ENCODE results near the gene RBM6. TPM values are rescaled to one million over a fixed set of nuclear protein-coding genes. Genes with fewer than 3 reads are reported as not detected.

RBM6 gene
- total and polyA plus RNA-seq, 9 of the 15 experiments (the other 6 are each of a cell fraction or from before 2014, with no cell fraction given) = 19.9 to 82.2 (median 57.8) TPM

DNA sequence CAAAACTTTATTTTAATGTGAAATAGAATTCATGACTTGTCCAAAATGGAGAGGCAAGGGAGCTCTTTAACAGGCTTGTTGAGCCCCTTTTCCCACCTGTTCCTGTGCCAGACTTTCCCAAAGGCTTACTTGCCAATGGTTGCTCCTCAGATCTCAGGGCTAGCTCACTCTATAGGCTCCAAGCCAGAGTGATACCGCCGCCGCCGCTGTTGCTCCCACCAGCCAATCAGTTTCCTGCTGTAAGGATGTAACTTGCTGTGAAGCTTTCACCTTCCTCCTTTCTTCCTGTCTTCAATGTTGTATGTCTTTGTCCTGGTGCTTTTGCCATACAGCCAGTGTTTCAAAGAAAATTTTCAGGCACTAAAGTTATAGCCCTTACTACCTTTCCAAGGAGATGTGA is 107.5 kb downstream of the RBM6 start:
- Histone ChIP-seq H3K27me3 (ENCODE audit: control insufficient read depth in 2 of 2, insufficient read depth in 2 of 2, low read length in 2 of 2) (no peaks in the 10 kb centered on the region), H3K4me2 (ENCODE audit: insufficient read depth, low read length) (no peak overlapping the region), H3K9me1 (ENCODE audit: control insufficient read depth, insufficient read depth, low read length) (no peaks in the 10 kb centered on the region), H3K36me3 (ENCODE audit: control insufficient read depth, insufficient read depth, low read length) (peaks cover 40% of the 10 kb centered on the region; the same call in 2 of the 3 replicates), H3K9me3 (replicated peaks; ENCODE audit: control insufficient read depth, insufficient read depth, low read depth, low read length) (no peaks in the 10 kb centered on the region), H3K4me3 (no peak overlapping the region), H3K27ac (ENCODE audit: extremely low read depth, low read depth, low read length) (no peak overlapping the region), H3K4me1 (replicated peaks in 1 of 2; ENCODE audit: control insufficient read depth in 2 of 2, insufficient read depth in 2 of 2, low read length in 2 of 2) (no peaks in the 10 kb centered on the region; a peak in 1 of 5 replicates), H3K9ac (ENCODE audit: insufficient read depth in 1 of 2, low read depth in 2 of 2, low read length in 2 of 2) (no peak overlapping the region), H3K79me2 (ENCODE audit: control insufficient read depth, insufficient read depth, low read length) (no peaks in the 10 kb centered on the region), H2AFZ (ENCODE audit: low read depth, low read length) (no peak overlapping the region), H4K20me1 (replicated peaks; ENCODE audit: control insufficient read depth, insufficient read depth, low read length) (no peaks in the 10 kb centered on the region)
- in situ Hi-C loops (cut with MboI) (no loop called here), intact Hi-C loops (cut with micrococcal nuclease) (no loop called here)
- BruUV-seq (replicated peaks) = no TSS peak
- DNase-seq (ENCODE audit: extremely low read depth in 1 of 4, low spot score in 3 of 4) (no peak), ATAC-seq (no peak), FAIRE-seq (no peak)
- WGBS (ENCODE audit: insufficient coverage, low coverage, missing lambda C conversion rate) = 93% methylated on average over 3 of the region's 4 CpGs
- CTCF ChIA-PET (ENCODE audit: low intra/inter-chr PET ratio) = no interaction called here
- POLR2A ChIA-PET = interaction anchor here (0.7 to 2.1 kb wide), 3 partner anchors 9 to 23 kb away, joined by 3 to 9 read pairs (median 4); no protein-coding TSS in a partner anchor
- no peak for TF ChIP-seq ZNF507 (tag; conservative IDR thresholded peaks at IDR 0.05)
- TF ChIP-seq, protein P1, sequence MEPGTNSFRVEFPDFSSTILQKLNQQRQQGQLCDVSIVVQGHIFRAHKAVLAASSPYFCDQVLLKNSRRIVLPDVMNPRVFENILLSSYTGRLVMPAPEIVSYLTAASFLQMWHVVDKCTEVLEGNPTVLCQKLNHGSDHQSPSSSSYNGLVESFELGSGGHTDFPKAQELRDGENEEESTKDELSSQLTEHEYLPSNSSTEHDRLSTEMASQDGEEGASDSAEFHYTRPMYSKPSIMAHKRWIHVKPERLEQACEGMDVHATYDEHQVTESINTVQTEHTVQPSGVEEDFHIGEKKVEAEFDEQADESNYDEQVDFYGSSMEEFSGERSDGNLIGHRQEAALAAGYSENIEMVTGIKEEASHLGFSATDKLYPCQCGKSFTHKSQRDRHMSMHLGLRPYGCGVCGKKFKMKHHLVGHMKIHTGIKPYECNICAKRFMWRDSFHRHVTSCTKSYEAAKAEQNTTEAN (CRISPR knock-in tag; IDR thresholded peaks at IDR 0.05) = no peak
- no peak for TF ChIP-seq HOXB6 (CRISPR knock-in tag; IDR thresholded peaks at IDR 0.05; ENCODE audit: borderline replicate concordance)
- TF ChIP-seq, protein P2, sequence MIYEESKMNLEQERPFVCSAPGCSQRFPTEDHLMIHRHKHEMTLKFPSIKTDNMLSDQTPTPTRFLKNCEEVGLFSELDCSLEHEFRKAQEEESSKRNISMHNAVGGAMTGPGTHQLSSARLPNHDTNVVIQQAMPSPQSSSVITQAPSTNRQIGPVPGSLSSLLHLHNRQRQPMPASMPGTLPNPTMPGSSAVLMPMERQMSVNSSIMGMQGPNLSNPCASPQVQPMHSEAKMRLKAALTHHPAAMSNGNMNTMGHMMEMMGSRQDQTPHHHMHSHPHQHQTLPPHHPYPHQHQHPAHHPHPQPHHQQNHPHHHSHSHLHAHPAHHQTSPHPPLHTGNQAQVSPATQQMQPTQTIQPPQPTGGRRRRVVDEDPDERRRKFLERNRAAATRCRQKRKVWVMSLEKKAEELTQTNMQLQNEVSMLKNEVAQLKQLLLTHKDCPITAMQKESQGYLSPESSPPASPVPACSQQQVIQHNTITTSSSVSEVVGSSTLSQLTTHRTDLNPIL (CRISPR knock-in tag; IDR thresholded peaks at IDR 0.05) = no peak
- no peak for TF ChIP-seq SMC3 (conservative IDR thresholded peaks at IDR 0.05; ENCODE audit: insufficient read depth, low read depth, low read length)
- no peak for TF ChIP-seq HNRNPH1 (optimal IDR thresholded peaks at IDR 0.05; ENCODE audit: low read depth, low read length)
- no peak for TF ChIP-seq NFIC (IDR thresholded peaks at IDR 0.05)
- no peak for TF ChIP-seq TEAD2 (tag; IDR thresholded peaks at IDR 0.05)
- no peak for TF ChIP-seq ZNF766 (CRISPR knock-in tag; conservative IDR thresholded peaks at IDR 0.05)
- TF ChIP-seq, protein P3, sequence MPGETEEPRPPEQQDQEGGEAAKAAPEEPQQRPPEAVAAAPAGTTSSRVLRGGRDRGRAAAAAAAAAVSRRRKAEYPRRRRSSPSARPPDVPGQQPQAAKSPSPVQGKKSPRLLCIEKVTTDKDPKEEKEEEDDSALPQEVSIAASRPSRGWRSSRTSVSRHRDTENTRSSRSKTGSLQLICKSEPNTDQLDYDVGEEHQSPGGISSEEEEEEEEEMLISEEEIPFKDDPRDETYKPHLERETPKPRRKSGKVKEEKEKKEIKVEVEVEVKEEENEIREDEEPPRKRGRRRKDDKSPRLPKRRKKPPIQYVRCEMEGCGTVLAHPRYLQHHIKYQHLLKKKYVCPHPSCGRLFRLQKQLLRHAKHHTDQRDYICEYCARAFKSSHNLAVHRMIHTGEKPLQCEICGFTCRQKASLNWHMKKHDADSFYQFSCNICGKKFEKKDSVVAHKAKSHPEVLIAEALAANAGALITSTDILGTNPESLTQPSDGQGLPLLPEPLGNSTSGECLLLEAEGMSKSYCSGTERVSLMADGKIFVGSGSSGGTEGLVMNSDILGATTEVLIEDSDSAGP (CRISPR knock-in tag; IDR thresholded peaks at IDR 0.05) = no peak
- no peak for TF ChIP-seq ZNF764 (CRISPR knock-in tag; IDR thresholded peaks at IDR 0.05; ENCODE audit: low read depth)
- TF ChIP-seq GABPA (tag; conservative IDR thresholded peaks at IDR 0.05; ENCODE audit: low read depth) = no peak
- no peak for TF ChIP-seq ZNF76 (CRISPR knock-in tag; IDR thresholded peaks at IDR 0.05; ENCODE audit: borderline replicate concordance)
